Measurements from ENCODE around the gene DNAAF2.

GRCh38 chr14:49622022-49622607, 12.9 kb downstream of the DNAAF2 start:
- TF ChIP-seq POLR2A (IDR thresholded peaks at IDR 0.05; ENCODE audit: low read length) (no peak), GATA1 (IDR thresholded peaks at IDR 0.05; ENCODE audit: low read depth, low read length) (no peak)
